HG03442 (cell line): ENCODE results near the gene VTI1B.

Experiments used
- ATAC-seq: cut with Tn5 transposase; IDR thresholded peaks from one replicate; pipeline ENCODE4 v1.9.1; 2021; ENCODE audit warnings: mild to moderate bottlenecking, moderate library complexity; ENCODE audit not compliant: unreplicated experiment

Gene VTI1B

DNA sequence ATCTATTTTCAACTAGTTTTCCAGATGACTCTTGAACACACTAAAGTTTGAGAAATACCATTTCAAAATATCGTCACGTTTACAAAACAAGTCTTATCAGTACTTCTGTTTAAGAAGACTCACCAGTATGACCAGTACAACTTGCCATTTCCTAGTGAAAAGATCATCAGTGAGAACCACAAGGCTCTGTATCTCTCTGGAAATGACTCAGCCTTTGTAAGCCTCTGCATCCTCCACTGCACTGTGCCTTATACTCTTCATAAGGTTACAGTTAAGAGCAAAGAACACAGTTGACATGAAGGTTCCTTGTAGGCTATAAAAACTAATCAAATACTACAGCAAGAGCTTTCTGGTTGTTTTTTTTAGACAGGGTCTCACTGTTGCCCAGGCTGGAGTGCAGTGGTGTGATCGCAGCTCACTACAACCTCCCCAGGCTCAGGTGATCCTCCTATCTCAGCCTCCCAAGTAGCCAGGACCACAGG lies 5.7 kb upstream of the VTI1B start:
- ATAC-seq = peak; percentile 95

DNA sequence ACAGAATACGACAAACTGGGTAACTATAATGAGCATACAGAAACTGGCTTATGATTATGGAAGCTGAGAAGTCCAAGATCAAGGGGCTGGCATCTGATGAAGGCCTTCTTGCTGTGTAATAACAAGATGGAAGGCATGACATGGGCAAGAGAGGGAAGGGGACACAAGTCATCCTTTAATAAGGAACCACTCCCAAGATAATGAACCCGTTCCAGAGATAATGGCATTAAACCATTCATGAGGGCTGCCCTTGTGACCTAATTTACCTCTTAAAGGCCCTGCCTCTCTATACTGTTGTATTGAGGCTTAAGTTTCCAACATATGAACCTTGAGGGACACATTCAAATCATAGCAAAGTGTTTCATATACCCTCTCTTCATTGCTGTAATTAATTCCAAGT lies 4.6 kb upstream of the VTI1B start:
- no peak for ATAC-seq

DNA sequence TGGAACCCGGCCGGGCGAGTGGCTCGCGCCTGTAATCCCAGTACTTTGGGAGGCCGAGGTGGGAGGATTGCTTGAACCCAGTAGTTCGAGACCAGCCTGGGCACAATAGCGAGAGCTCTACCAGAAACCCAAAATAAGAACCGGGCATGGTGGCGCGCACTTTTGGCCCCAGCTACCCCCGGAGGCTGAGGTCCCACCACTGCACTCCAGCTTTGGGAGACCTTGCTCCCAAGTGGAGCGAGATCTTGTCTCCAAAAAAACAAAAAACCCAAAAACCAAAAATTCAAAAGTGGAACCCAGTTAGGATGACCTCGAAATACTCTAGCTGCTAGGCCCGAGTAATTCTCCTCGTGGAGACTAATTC lies 769 bp upstream of the VTI1B start:
- ATAC-seq = no peak

DNA sequence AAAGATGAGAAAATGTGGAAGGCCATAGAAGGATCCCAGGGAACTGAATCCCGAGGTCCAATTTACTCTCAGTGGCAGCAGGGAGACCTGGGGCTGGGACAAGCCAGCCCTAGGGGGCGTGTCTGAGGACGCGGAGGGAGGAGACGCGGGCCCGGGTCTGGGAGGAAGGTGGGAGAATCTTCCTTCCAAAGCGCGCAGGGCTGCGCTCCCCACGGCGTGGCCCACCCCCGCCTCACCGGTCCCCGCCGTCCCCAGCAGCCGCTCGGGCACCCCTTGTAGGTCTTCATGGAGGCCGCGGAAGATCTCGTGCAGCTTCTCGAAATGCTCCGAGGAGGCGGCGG lies 323 bp downstream of the VTI1B start:
- peak; percentile 42 for ATAC-seq

DNA sequence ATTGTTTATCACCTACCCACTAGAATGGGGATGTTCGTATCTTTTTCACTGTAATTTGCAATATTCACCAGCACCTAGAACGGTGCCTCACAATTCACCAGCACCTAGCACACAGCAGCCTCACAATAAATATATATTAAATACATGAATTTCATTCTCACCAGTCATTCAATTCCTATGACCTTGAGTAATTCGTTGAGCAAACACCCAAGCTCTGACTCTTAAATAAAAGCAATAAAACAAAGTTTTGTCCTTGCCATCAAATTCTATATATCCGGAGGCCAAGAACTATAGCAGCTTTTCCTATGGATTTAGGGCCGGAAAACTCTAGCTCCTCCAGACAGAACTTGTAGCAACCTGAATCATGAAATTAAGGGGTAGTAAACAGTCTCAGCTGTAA lies 981 bp downstream of the VTI1B start:
- no peak for ATAC-seq

DNA sequence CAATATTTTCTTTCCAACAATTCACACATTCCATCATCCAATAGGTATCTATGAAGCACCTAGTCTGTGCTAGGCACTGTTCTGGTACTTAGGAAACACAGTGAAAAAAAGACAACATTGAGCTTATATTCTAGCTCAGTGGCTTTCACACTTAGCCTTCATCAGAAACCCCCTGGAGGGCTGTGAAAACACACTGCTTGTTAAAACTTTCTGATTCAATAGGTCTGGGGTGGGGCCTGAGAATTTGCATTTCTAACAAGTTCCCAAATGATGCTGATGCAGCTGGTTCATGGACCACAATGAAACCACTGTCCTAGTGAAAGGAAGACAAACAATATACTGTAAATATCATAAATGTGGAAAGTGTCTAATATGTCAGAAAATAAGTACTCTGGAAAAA lies 5.9 kb downstream of the VTI1B start:
- no peak for ATAC-seq

GRCh38 chr14:67666750-67667449 lies 7.5 kb downstream of the VTI1B start:
- ATAC-seq = peak; percentile 53

DNA sequence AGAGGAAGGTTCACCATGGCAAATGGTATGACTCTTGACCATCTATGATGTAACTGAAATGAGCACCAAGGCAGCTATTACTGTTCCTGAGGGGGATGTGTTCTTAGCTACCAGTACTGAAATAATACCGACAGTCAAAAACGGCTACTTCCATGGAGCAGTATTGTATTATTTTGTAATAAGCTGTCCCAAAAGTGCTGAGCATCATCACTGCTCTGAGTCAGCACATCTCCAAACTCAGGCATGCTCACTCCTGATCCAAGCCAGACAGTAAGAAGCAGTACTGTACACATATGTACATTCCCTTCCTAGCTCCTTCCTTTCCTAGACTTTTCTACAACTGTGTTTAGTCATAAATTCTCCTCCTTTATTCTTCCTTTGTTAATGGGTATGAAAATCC lies 8.6 kb downstream of the VTI1B start:
- ATAC-seq = no peak

GRCh38 chr14:67663633-67664032 lies 10.8 kb downstream of the VTI1B start:
- no peak for ATAC-seq

DNA sequence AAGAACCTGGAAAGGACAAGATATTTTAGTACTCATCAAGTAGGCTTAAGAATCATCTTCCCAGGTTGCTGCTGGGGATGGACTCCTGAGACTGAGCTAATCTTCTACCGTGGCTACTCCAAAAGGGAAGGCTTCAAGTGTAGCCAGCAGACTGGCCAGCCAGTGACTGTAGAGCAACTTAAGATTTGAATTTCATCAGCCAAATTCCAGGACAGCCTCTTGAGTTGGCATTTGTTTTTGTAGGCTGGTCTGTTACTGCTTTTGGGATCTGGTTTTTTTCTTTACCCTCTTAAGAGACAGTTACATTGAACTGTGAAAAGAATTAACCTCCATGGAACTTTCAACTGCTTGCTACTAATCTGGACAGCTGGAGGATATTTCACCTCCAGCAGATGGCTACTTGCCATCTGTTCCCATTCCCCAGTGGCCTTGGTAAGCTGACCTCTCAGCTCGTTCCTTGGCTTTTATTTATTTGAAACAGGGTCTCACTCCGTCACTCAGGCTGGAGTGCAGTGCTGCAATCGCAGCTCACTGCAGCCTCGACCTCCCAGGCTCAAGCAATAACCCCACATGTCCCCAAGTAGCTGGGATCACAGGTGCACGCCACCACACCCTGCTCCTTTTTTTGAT lies 20.7 kb downstream of the VTI1B start:
- ATAC-seq = no peak

- no peak for ATAC-seq
These were observed 22.2 kb downstream of the VTI1B start for GRCh38 chr14:67652189-67652588.

GRCh38 chr14:67650694-67651093 lies 23.7 kb downstream of the VTI1B start:
- ATAC-seq = no peak

GRCh38 chr14:67650151-67650550 lies 24.3 kb downstream of the VTI1B start:
- ATAC-seq = no peak

DNA sequence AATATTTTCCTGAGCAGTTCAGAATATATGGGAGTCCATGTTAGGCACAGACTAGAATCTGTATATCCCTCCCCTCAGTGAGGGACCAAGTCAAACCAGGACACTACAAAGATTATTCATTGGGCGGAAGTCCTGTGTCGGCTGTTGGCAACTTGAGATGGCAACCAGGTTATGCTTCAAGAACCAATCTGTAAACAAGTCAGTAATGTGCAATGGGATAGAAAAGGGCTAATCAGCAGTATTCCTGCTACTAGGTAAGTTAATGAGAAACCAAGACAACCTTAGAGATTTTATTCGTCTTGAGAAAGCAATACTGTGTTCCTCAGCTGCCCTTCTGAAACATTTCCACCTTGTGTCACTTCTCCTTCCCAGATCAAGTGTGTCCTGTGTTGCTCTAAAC lies 28.3 kb downstream of the VTI1B start:
- ATAC-seq = no peak

- ATAC-seq = no peak
These were observed 29.0 kb downstream of the VTI1B start for GRCh38 chr14:67645414-67645813.

DNA sequence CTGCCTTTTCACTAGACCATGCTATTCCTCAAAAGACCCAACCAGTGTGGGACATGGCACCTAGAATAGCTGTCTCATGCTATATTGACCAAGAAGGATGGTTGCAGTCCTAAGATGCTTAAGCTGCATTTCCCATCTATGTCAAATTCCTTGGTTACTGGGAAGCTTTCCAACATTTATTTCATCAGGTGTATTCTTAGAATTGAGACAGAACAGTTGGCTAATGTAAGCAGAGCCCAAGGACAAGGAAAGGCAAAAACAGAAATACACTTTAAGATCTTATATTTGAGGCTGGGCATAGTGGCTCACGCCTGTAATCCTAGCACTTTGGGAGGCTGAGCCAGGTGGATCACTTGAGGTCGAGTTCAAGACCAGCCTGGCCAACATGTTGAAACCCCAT lies 30.0 kb downstream of the VTI1B start:
- ATAC-seq = no peak

DNA sequence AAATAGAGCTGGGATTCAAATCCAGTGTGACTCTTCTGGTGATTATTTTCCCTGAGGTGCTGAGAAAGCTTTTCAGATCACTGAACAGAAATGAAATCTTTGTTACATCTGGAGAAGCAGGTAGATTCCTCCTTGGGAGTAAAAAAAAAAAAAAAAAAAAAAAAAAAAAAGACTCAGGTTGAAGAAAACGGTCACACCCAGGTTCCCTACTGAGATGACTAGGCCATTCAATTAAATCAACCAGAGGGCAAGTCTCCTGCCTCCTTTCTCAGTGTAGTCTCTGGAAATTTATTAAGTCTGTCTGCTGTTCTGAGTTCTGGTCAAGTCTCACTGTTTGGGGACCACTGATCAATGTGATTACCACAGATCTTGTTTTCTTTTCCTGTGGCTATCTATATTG lies 30.7 kb downstream of the VTI1B start:
- ATAC-seq = no peak

- ATAC-seq = no peak
These were observed 32.3 kb downstream of the VTI1B start for GRCh38 chr14:67641902-67642749.

DNA sequence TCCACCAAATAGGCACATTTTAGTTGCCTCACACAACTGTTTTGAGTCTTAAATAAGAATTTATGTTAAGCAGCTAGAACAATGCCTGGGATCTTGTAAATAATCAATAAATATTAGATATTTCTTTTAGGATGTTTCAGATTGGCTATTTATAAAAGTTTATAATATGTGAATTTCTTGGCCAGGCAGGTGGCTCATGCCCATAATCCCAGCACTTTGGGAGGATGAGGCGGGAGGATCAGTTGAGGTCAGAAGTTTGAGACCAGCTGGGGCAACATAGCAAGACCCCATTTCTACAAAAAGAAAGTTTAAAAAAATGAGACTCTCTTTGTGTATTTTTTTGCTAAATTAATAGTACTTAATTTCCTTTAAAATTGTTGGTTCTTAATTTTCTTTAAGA lies 33.0 kb downstream of the VTI1B start:
- no peak for ATAC-seq

DNA sequence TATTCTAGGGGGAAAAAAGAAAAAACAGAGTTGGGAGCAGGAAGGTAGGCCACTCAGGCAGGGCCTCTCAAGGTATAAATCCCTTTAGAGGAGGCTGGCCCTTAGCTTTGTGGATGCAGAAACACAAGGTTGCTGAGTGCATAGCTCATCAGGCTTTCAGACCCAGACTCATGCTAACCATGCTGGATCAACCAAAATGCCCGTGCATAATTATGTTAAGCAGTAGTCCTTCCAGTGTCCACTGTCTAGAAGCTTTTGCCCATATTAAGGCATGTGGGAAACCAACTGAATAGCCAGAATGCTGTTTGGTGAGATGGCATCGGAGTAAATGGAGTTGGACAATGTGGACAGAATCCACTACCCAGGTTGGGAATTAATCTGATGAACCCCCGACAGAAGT lies 35.8 kb downstream of the VTI1B start:
- no peak for ATAC-seq

DNA sequence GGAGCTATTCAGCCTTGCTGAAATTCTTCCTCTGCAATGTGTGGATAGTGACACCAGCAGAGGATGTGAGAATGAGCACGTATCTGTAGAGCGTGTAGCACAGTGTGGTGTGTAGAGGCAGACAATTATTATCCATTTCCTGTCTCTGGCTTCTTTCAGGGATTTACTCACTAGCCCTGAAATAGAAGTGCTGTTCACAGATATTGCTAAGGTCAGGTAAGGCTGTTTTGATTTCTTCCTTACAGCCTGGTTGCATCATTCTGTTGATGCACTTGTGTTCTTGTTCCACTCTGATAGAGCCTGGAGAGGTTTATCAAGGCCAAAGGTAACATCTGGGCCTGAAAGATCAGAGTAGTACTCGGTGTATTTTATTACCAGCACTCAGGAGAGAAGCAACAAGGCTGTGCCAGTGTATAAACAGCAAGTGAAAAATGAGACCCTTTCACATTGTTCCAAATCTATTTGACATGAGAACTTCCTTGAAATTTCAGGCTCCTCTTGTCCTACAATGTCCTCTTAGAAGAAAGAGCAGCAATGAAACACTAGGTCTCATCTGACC lies 38.0 kb downstream of the VTI1B start:
- peak; percentile 65 for ATAC-seq
